Measurements from ENCODE around the gene IDI1.
"Not testable (repeated sequence)": the region's sequence is repeated elsewhere in the genome, so short reads cannot be mapped to it uniquely, and the experiment has no call there.

DNA sequence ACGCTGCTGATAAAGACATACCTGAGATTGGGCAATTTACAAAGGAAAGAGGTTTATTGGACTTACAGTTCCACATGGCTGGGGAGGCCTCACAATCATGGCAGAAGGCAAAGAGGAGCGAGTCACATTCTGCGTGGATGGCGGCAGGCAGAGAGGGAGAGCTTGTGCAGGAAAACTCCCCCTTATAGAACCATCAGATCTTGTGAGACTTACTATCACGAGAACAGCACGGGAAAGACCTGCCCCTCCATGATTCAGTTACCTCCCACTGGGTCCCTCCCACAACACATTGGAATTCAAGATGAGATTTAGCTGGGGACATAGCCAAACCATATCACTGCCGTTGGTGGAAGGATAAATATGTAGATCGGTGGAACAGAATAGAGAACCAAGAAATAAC, 17.8 kb upstream of the IDI1 start:
- TF ChIP-seq, protein P1, sequence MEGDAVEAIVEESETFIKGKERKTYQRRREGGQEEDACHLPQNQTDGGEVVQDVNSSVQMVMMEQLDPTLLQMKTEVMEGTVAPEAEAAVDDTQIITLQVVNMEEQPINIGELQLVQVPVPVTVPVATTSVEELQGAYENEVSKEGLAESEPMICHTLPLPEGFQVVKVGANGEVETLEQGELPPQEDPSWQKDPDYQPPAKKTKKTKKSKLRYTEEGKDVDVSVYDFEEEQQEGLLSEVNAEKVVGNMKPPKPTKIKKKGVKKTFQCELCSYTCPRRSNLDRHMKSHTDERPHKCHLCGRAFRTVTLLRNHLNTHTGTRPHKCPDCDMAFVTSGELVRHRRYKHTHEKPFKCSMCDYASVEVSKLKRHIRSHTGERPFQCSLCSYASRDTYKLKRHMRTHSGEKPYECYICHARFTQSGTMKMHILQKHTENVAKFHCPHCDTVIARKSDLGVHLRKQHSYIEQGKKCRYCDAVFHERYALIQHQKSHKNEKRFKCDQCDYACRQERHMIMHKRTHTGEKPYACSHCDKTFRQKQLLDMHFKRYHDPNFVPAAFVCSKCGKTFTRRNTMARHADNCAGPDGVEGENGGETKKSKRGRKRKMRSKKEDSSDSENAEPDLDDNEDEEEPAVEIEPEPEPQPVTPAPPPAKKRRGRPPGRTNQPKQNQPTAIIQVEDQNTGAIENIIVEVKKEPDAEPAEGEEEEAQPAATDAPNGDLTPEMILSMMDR (IDR thresholded peaks at IDR 0.05): not testable (repeated sequence)
- not testable (repeated sequence) for TF ChIP-seq ZFX (IDR thresholded peaks at IDR 0.05; ENCODE audit: borderline replicate concordance)
